Fibroblast of the aortic adventitia (primary cell): ENCODE measurements around the gene HCK. TPM values are rescaled to one million over a fixed set of nuclear protein-coding genes. Genes with fewer than 3 reads are reported as not detected.

Experiments used
- DNase-seq: peaks from one replicate; pipeline ENCODE4 v3.0.0-alpha.2; 2010; ENCODE audit warnings: low read depth
- H3K4me3 ChIP-seq: 2 replicates; pipeline ENCODE4 v1.5.1; 2011; ENCODE audit warnings: low read depth, mild to moderate bottlenecking, control low read depth, low read length, moderate library complexity
- total RNA-seq: library from RNA; depleted of rRNA; stranded (reverse); fragments of >200 nt; gene quantifications from 2 replicates; pipeline ENCODE4 v1.2.3, GENCODE V29; 2012; ENCODE audit warnings: low replicate concordance
- TF ChIP-seq, protein P1 (sequence below): IDR thresholded peaks from 2 replicates; pipeline ENCODE4 v1.5.1; 2011; ENCODE audit warnings: mild to moderate bottlenecking, low read length, control low read depth, inconsistent platforms; ENCODE audit not compliant: insufficient read depth

HCK gene
- total RNA-seq, 1 donor = not detected

DNA sequence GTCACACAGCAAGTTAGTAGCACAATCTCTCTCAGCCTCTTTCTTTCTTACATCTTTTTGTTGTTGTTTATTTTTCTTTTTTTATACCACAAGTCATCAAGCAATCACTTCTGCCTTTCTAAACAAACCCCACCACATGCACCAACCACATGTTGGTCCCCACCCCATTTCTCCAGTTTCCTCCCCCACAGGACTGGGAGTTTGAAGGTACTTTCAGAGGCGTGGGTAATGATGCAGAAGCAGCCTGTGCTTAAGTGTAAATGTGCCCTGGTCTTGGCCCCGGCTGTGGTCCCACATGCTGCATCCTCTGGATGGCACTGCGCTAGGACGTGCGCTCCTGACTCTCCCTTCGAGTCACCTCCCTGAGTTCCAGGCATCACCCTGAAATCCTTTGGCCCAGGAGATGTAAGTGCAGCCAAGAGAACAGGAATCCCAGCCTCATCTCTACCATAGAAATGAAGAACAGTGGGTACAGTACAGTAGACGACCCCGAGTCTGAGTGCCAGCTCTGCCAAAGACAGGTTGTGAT lies 5.7 kb downstream of the HCK start:
- TF ChIP-seq, protein P1, sequence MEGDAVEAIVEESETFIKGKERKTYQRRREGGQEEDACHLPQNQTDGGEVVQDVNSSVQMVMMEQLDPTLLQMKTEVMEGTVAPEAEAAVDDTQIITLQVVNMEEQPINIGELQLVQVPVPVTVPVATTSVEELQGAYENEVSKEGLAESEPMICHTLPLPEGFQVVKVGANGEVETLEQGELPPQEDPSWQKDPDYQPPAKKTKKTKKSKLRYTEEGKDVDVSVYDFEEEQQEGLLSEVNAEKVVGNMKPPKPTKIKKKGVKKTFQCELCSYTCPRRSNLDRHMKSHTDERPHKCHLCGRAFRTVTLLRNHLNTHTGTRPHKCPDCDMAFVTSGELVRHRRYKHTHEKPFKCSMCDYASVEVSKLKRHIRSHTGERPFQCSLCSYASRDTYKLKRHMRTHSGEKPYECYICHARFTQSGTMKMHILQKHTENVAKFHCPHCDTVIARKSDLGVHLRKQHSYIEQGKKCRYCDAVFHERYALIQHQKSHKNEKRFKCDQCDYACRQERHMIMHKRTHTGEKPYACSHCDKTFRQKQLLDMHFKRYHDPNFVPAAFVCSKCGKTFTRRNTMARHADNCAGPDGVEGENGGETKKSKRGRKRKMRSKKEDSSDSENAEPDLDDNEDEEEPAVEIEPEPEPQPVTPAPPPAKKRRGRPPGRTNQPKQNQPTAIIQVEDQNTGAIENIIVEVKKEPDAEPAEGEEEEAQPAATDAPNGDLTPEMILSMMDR = no peak
- DNase-seq = no peak
- H3K4me3 ChIP-seq = no peak overlapping the region

DNA sequence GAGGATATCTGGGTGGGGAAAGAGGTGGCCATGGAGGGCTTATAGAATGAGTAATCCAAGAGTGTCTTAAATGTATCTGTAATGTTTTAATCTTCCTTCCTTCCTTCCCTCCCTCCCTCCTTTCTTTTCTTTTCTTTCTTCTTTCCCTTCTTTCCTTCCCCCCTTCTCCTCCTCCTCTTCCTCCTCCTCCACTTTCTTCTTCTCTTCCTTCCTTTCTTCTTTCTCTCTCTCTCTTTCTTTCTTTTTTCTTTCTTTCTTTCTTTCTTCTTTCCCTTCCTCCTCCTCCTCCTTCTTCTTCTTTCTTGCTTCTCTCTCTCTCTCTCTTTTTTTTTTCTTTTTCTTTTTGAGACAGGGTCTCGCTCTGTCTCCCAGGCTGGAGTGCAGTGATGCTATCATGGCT lies 7.1 kb downstream of the HCK start:
- no peak for DNase-seq
- H3K4me3 ChIP-seq = no peak overlapping the region
- TF ChIP-seq, protein P1 = no peak

DNA sequence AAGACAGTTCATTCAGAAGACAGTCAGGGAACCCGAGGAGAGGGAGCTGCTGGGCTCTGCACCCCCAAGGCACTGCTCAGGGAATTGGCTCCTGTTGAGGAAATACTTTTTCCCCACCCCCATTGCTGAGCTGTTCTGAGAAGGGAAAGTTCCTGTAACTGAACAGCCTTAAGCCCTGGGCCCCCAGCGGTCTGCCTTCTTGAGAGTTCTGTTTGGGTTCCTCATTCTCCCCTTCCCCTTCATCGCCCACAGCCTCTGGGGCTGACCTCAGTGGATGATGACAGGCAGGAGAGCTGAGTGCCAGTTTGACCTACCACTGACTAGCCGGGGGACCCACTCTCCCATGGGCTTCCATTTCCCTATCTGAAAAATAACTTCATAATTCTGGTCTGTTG lies 10.7 kb downstream of the HCK start:
- H3K4me3 ChIP-seq = no peak overlapping the region
- no peak for DNase-seq
- TF ChIP-seq, protein P1 = no peak

DNA sequence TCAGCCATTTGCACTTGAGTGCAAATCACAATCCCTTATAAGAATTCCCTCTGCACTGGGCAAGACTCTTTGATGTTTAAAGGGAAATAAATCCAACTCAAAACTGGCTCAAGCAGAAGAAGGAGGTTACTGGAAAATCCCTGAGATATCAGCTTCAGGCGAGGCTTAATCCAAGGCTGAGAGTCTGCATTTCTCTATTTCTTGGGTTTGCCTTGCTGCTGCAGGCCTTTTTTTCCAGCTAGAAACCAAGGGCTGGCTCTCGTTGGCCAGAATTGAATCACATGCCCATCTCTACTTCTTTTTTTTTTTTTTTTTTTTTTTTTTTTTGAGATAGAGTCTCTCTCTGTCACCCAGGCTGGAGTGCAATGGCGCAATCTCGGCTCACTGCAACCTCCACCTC lies 11.7 kb downstream of the HCK start:
- no peak overlapping the region for H3K4me3 ChIP-seq
- TF ChIP-seq, protein P1 = no peak
- DNase-seq = no peak

DNA sequence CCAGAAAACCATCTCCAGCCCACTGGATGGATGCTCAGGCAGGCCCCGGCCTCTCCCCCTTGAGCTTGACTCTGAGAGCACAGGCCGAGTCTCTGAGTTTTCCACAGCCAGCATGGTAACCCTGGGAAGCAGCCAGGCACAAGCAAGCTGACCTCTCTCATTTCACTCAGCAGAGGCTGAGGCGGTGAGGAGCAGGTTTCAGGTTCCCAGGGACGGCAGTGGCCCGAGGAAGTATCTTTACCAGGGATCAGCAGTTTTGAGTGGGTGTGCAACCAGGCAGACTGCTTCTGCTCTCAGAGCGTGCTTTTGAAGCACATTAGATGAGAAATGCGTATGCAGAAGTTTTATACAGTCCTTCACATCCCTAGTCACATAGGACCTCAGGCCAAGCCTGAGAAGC lies 12.6 kb downstream of the HCK start:
- DNase-seq = no peak
- no peak overlapping the region for H3K4me3 ChIP-seq
- TF ChIP-seq, protein P1 = no peak

DNA sequence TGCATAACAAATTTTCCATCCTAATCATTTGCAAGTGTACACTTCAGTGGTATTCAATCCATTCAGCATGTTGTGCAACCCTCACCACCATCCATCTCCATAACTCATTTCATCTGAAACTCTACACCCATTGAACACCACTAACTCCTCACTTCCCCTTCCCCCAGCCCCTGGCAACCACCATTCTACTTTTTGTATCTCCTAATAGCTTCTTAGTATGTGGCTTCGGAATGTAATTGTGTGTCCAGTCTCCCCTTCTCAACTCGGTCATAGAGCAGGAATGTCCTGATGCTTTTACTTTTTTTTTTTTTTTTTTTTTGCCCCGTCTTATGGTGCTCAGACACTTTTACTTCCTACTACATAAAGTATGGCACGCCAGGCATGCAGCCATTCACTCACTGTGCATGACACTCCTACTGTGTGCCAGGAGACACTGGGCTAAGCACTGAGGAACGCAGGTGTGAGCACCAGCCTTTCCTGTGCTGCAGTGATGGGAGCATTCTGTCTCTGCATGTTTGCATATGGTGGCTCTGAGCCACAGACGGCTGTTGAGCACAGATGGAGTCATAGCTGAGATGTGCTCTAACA lies 15.3 kb downstream of the HCK start:
- DNase-seq = peak; percentile 76
- TF ChIP-seq, protein P1 = no peak
- no peak overlapping the region for H3K4me3 ChIP-seq

DNA sequence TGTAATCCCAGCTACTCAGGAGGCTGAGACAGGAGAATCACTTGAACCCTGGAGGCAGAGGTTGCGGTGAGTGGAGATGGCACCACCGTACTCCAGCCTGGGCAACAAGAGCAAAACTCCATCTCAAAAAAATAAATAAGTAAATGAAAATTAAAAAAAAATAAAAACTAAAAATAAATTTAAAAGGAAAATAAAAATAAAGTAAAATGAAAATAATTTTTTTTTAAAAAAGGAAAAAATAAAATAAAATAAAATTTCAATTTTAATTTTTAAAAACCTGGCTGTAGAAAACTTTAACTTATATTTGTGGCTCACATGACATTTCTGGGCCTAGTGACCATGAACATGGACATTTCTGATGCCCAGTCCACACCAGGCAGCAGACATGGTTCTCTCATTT lies 16.1 kb downstream of the HCK start:
- TF ChIP-seq, protein P1 = no peak
- DNase-seq = no peak
- H3K4me3 ChIP-seq = no peak overlapping the region
